IMR-90 (cell line): ENCODE data around the gene SDK1. TPM values are rescaled to one million over a fixed set of nuclear protein-coding genes. Genes with fewer than 3 reads are reported as not detected.

Source experiments
- ATAC-seq: fragments of 200-7000 bp; cut with Tn5 transposase; 2 replicates; pipeline ENCODE4 v1.9.1; 2020; ENCODE audit warnings: low read depth, mild to moderate bottlenecking, moderate library complexity
- BruUV-seq: library from RNA; stranded (reverse); fragments of 400-500 nt; replicated peaks from 2 replicates; lab custom pipeline; 2021; lab: Mats Ljungman, UMichigan
- CTCF ChIA-PET: fragments of 300-600 bp; formaldehyde crosslinking; extraction: SDS; loops from one replicate; lab custom pipeline; 2021; ENCODE audit warnings: antibody characterized with exemption; lab: Yijun Ruan, JAX
- POLR2A ChIA-PET: fragments of 300-600 bp; sonication (Branson Sonifier 250); formaldehyde crosslinking; loops from one replicate; lab custom pipeline; 2022; ENCODE audit warnings: antibody characterized with exemption; ENCODE audit not compliant: unreplicated experiment; lab: Charles Lee
- DNase-seq: peaks from one replicate; pipeline ENCODE4 v3.0.0; 2013
- H2AFZ ChIP-seq: replicated peaks from 2 replicates; pipeline ENCODE3; 2013; ENCODE audit warnings: low read length, mild to moderate bottlenecking; ENCODE audit not compliant: poor library complexity
- H2AK5ac ChIP-seq: 2 replicates; pipeline ENCODE4 v1.6.1; 2013; ENCODE audit warnings: low read depth, low read length, inconsistent platforms
- H2AK9ac ChIP-seq: replicated peaks from 2 replicates; pipeline ENCODE3; 2013; ENCODE audit warnings: mild to moderate bottlenecking, low read depth, low read length, moderate library complexity; ENCODE audit not compliant: poor library complexity
- H2BK120ac ChIP-seq: 2 replicates; pipeline ENCODE4 v1.6.1; 2013; ENCODE audit warnings: low read depth, low read length, inconsistent platforms
- H2BK15ac ChIP-seq: 3 replicates; pipeline ENCODE4 v1.6.1; 2013; ENCODE audit warnings: low read depth, low read length, inconsistent platforms
- H2BK20ac ChIP-seq: 2 replicates; pipeline ENCODE4 v1.6.1; 2013; ENCODE audit warnings: low read depth, mild to moderate bottlenecking, inconsistent platforms, low read length, moderate library complexity
- H2BK5ac ChIP-seq: 2 replicates; pipeline ENCODE4 v1.6.1; 2013; ENCODE audit warnings: mild to moderate bottlenecking, low read depth, low read length, inconsistent platforms; ENCODE audit not compliant: poor library complexity, severe bottlenecking
- H3K14ac ChIP-seq: replicated peaks from 2 replicates; pipeline ENCODE4 v1.6.1; 2013; ENCODE audit warnings: low read depth, low read length, inconsistent platforms
- H3K18ac ChIP-seq: 2 replicates; pipeline ENCODE4 v1.6.1; 2013; ENCODE audit warnings: low read depth, low read length, control low read depth
- H3K23ac ChIP-seq: 2 replicates; pipeline ENCODE4 v1.6.1; 2013; ENCODE audit warnings: low read depth, low read length, inconsistent platforms
- H3K27ac ChIP-seq: 2 replicates; pipeline ENCODE4 v1.5.1; 2013; ENCODE audit warnings: mild to moderate bottlenecking, control low read depth, low read length; ENCODE audit not compliant: insufficient read depth
- H3K27me3 ChIP-seq: 2 replicates; pipeline ENCODE4 v1.6.1; 2013; ENCODE audit warnings: low read length; ENCODE audit not compliant: control insufficient read depth, insufficient read depth
- H3K36me3 ChIP-seq: 2 replicates; pipeline ENCODE4 v1.6.1; 2013; ENCODE audit warnings: low read length, mixed read lengths; ENCODE audit not compliant: control insufficient read depth, insufficient read depth
- H3K4ac ChIP-seq: 2 replicates; pipeline ENCODE4 v1.6.1; 2013; ENCODE audit warnings: low read depth, low read length, inconsistent platforms
- H3K4me1 ChIP-seq: 2 replicates; pipeline ENCODE4 v1.6.1; 2013; ENCODE audit warnings: low read length, mixed read lengths; ENCODE audit not compliant: control insufficient read depth, insufficient read depth
- H3K4me2 ChIP-seq: 2 replicates; pipeline ENCODE4 v1.6.1; 2013; ENCODE audit warnings: low read depth, mild to moderate bottlenecking, control low read depth, low read length, moderate library complexity
- H3K4me3 ChIP-seq: 2 replicates; pipeline ENCODE4 v1.5.1; 2013; ENCODE audit warnings: low read depth, mild to moderate bottlenecking, control low read depth, low read length, moderate library complexity; ENCODE audit not compliant: insufficient read depth
- H3K56ac ChIP-seq: 2 replicates; pipeline ENCODE4 v1.6.1; 2013; ENCODE audit warnings: low read length, inconsistent platforms; ENCODE audit not compliant: insufficient read depth; ENCODE audit errors: extremely low read depth
- H3K79me1 ChIP-seq, 2 experiments: 2 replicates each; pipeline ENCODE4 v1.6.1; 2013; ENCODE audit warnings: low read length in 2 of 2, inconsistent platforms in 1 of 2, low read depth in 1 of 2
- H3K9ac ChIP-seq: 2 replicates; pipeline ENCODE4 v1.6.1; 2013; ENCODE audit warnings: low read depth, low read length, control low read depth
- H3K9me1 ChIP-seq: 2 replicates; pipeline ENCODE4 v1.6.1; 2013; ENCODE audit warnings: low read length, inconsistent platforms; ENCODE audit not compliant: insufficient read depth
- H3K9me3 ChIP-seq: 2 replicates; pipeline ENCODE4 v1.6.1; 2013; ENCODE audit warnings: low read length; ENCODE audit not compliant: control insufficient read depth, insufficient read depth
- H4K20me1 ChIP-seq: 2 replicates; pipeline ENCODE4 v1.6.1; 2013; ENCODE audit warnings: low read length, inconsistent platforms; ENCODE audit not compliant: insufficient read depth
- H4K5ac ChIP-seq: 2 replicates; pipeline ENCODE4 v1.6.1; 2013; ENCODE audit warnings: mild to moderate bottlenecking, low read depth, low read length, control low read depth
- H4K8ac ChIP-seq, 2 experiments: 2 replicates each; pipeline ENCODE4 v1.6.1; 2013; ENCODE audit warnings: low read depth in 2 of 2, low read length in 2 of 2, control low read depth in 1 of 2, inconsistent platforms in 1 of 2
- H4K91ac ChIP-seq: 2 replicates; pipeline ENCODE4 v1.6.1; 2013; ENCODE audit warnings: low read depth, low read length, inconsistent platforms; ENCODE audit not compliant: insufficient read depth
- BHLHE40 ChIP-seq: fragments of 150-350 bp; IDR thresholded peaks from 2 replicates; pipeline ENCODE4 v1.6.1; 2016; ENCODE audit warnings: mild to moderate bottlenecking, low read depth, low read length
- CEBPB ChIP-seq: IDR thresholded peaks from 2 replicates; pipeline ENCODE4 v1.6.1; 2012; ENCODE audit warnings: low read depth, low read length, improper control_type of control experiment
- CHD1 ChIP-seq: IDR thresholded peaks from 2 replicates; pipeline ENCODE4 v1.6.1; 2012; ENCODE audit warnings: low read depth, low read length, improper control_type of control experiment
- ELK1 ChIP-seq: fragments of 150-350 bp; IDR thresholded peaks from 2 replicates; pipeline ENCODE4 v1.6.1; 2016; ENCODE audit warnings: low read depth, mild to moderate bottlenecking, low read length, moderate library complexity, borderline replicate concordance
- FOS ChIP-seq: fragments of 150-350 bp; IDR thresholded peaks from 2 replicates; pipeline ENCODE4 v1.6.1; 2016; ENCODE audit warnings: low read depth, low read length
- MAFK ChIP-seq: IDR thresholded peaks from 2 replicates; pipeline ENCODE4 v1.6.1; 2012; ENCODE audit warnings: low read depth, low read length, improper control_type of control experiment
- MAZ ChIP-seq: IDR thresholded peaks from 2 replicates; pipeline ENCODE4 v1.6.1; 2012; ENCODE audit warnings: low read depth, mild to moderate bottlenecking, low read length, improper control_type of control experiment, moderate library complexity, borderline replicate concordance
- MXI1 ChIP-seq: IDR thresholded peaks from 2 replicates; pipeline ENCODE4 v1.6.1; 2012; ENCODE audit warnings: low read depth, mild to moderate bottlenecking, low read length, moderate library complexity, borderline replicate concordance
- NFE2L2 ChIP-seq: fragments of 150-350 bp; IDR thresholded peaks from 2 replicates; pipeline ENCODE4 v1.6.1; 2016; ENCODE audit warnings: low read depth, mild to moderate bottlenecking, low read length
- POLR2A ChIP-seq: IDR thresholded peaks from 2 replicates; pipeline ENCODE4 v1.6.1; 2012; ENCODE audit warnings: mild to moderate bottlenecking, low read depth, low read length
- RAD21 ChIP-seq: IDR thresholded peaks from 2 replicates; pipeline ENCODE4 v1.6.1; 2012; ENCODE audit warnings: low read length, improper control_type of control experiment
- RCOR1 ChIP-seq: IDR thresholded peaks from 2 replicates; pipeline ENCODE4 v1.6.1; 2012; ENCODE audit warnings: mild to moderate bottlenecking, low read length, improper control_type of control experiment; ENCODE audit not compliant: insufficient replicate concordance
- RFX5 ChIP-seq: IDR thresholded peaks from 2 replicates; pipeline ENCODE4 v1.8.0; 2012; ENCODE audit warnings: low read depth, mild to moderate bottlenecking, low read length, moderate library complexity
- SMC3 ChIP-seq: fragments of 150-350 bp; IDR thresholded peaks from 2 replicates; pipeline ENCODE4 v1.6.1; 2016; ENCODE audit warnings: low read depth, mild to moderate bottlenecking, antibody characterized with exemption, low read length, moderate library complexity
- WGBS, 2 experiments: methylation state at CpG; one replicate each; pipeline versions ENCODE4 v1.1.5 to v1.1.7; 2013; ENCODE audit warnings: missing lambda C conversion rate in 2 of 2; ENCODE audit not compliant: insufficient read length in 1 of 2; ENCODE audit errors: extremely low coverage in 2 of 2; 5-methylcytosine and 5-hydroxymethylcytosine counted together
- dilution Hi-C: fragments of 300-500 bp; cut with HindIII; formaldehyde crosslinking; loops from one replicate; pipeline ENCODE4 v1.14.3; 2018; ENCODE audit warnings: low sequenced_read_pairs; ENCODE audit not compliant: unreplicated experiment
- in situ Hi-C: fragments of 300-500 bp; cut with MboI; formaldehyde crosslinking; loops from 3 replicates; pipeline ENCODE4 v1.14.3; 2019; ENCODE audit warnings: low sequenced_read_pairs, inconsistent platforms, mixed read lengths
- intact Hi-C: fragments of 100-400 bp; cut with micrococcal nuclease; formaldehyde crosslinking; loops from 2 replicates; pipeline ENCODE4 v1.10.0; 2022
- polyA plus RNA-seq, 3 experiments: library from polyadenylated mRNA; depleted of rRNA; stranded (reverse); fragments of >200 nt; gene quantifications; 2 replicates each; pipeline ENCODE4 v1.2.3, GENCODE V29; 2012; ENCODE audit warnings: low replicate concordance in 1 of 3
- total RNA-seq: library from RNA; depleted of rRNA; stranded (reverse); fragments of >200 nt; gene quantifications from 2 replicates; pipeline ENCODE4 v1.2.3, GENCODE V29; 2012
- TF ChIP-seq, protein P1 (sequence below): fragments of 150-350 bp; IDR thresholded peaks from 2 replicates; pipeline ENCODE4 v1.6.1; 2017; ENCODE audit warnings: mild to moderate bottlenecking, antibody characterized with exemption, low read length, low read depth
- TF ChIP-seq, protein P2 (sequence below): conservative IDR thresholded peaks from 2 replicates; pipeline ENCODE4 v1.5.1; 2012; ENCODE audit warnings: mild to moderate bottlenecking, low read depth, low read length, improper control_type of control experiment

The SDK1 gene
- total and polyA plus RNA-seq, 2 of the 4 experiments (the other 2 are of a cell fraction), result 1.5 to 1.6 TPM

DNA sequence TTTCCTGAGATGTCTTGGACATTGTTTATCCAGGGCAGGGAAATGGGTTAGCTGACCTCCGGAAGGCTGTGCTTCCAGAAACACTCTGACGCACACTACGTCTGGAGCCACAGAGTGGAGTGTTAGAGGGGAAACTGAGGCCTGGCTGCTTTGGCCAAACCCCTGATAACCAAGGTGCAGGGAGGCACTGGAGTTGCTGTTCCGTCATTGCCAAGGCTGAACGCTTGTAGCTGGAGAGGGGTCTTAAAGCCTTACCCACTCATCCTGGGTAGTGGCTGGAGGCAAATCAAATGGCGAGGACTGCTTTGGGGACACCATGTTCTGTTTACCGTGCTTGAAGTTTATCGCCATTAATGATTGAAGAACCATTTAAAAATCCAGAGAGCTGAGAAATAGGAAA lies 776.9 kb downstream of the SDK1 start:
- Histone ChIP-seq H2AFZ (no peak overlapping the region), H3K9me3 (peaks cover 11% of the 10 kb centered on the region), H2BK15ac (no peak overlapping the region), H4K8ac (no peak overlapping the region), H3K27me3 (no peaks in the 10 kb centered on the region), H3K4ac (no peak overlapping the region), H3K9ac (no peak overlapping the region), H3K14ac (no peak overlapping the region), H3K4me1 (no peaks in the 10 kb centered on the region), H4K20me1 (no peaks in the 10 kb centered on the region), H3K18ac (no peak overlapping the region), H3K9me1 (no peaks in the 10 kb centered on the region), H3K23ac (no peak overlapping the region), H4K91ac (no peak overlapping the region), H2BK5ac (no peak overlapping the region), H3K79me1 (no peaks in the 10 kb centered on the region), H4K5ac (no peak overlapping the region), H3K56ac (no peak overlapping the region), H2AK9ac (no peak overlapping the region), H2BK20ac (no peak overlapping the region), H3K4me2 (no peak overlapping the region), H3K36me3 (no peaks in the 10 kb centered on the region), H3K4me3 (no peak overlapping the region), H2BK120ac (no peak overlapping the region), H3K27ac (no peak overlapping the region), H2AK5ac (no peak overlapping the region)
- in situ Hi-C loops, result no loop called here
- POLR2A ChIA-PET, result no interaction called here
- ATAC-seq (no peak), DNase-seq (no peak)
- WGBS, 2 experiments, result no CpG with 5 or more reads among the region's 8 CpGs
- TF ChIP-seq RFX5 (no peak), POLR2A (no peak), FOS (no peak), CEBPB (no peak), NFE2L2 (no peak), ELK1 (no peak), MXI1 (no peak), MAFK (no peak), CHD1 (no peak), RCOR1 (no peak), BHLHE40 (no peak), RAD21 (no peak), SMC3 (no peak), MAZ (no peak)
- TF ChIP-seq, protein P1, sequence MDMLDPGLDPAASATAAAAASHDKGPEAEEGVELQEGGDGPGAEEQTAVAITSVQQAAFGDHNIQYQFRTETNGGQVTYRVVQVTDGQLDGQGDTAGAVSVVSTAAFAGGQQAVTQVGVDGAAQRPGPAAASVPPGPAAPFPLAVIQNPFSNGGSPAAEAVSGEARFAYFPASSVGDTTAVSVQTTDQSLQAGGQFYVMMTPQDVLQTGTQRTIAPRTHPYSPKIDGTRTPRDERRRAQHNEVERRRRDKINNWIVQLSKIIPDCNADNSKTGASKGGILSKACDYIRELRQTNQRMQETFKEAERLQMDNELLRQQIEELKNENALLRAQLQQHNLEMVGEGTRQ, result no peak
- TF ChIP-seq, protein P2, sequence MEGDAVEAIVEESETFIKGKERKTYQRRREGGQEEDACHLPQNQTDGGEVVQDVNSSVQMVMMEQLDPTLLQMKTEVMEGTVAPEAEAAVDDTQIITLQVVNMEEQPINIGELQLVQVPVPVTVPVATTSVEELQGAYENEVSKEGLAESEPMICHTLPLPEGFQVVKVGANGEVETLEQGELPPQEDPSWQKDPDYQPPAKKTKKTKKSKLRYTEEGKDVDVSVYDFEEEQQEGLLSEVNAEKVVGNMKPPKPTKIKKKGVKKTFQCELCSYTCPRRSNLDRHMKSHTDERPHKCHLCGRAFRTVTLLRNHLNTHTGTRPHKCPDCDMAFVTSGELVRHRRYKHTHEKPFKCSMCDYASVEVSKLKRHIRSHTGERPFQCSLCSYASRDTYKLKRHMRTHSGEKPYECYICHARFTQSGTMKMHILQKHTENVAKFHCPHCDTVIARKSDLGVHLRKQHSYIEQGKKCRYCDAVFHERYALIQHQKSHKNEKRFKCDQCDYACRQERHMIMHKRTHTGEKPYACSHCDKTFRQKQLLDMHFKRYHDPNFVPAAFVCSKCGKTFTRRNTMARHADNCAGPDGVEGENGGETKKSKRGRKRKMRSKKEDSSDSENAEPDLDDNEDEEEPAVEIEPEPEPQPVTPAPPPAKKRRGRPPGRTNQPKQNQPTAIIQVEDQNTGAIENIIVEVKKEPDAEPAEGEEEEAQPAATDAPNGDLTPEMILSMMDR, result no peak
- CTCF ChIA-PET, result no interaction called here
- dilution Hi-C loops, result no loop called here
- BruUV-seq, result no TSS peak
- intact Hi-C loops, result no loop called here
